AG10803 (cell line): ENCODE data around the gene CAPG.

Experiments used
- DNase-seq: peaks from one replicate; pipeline ENCODE4 v3.0.0; 2010; ENCODE audit warnings: low read depth
- H3K4me3 ChIP-seq: 2 replicates; pipeline ENCODE4 v1.5.1; 2011; ENCODE audit warnings: mild to moderate bottlenecking, low read length, control low read depth
- TF ChIP-seq, protein P1 (sequence below): conservative IDR thresholded peaks from 2 replicates; pipeline ENCODE4 v1.5.1; 2011; ENCODE audit warnings: mild to moderate bottlenecking, low read length, control low read depth, inconsistent platforms

CAPG gene

GRCh38 chr2:85453571-85453970 lies 43.4 kb upstream of the CAPG start:
- DNase-seq: no peak
- TF ChIP-seq, protein P1, sequence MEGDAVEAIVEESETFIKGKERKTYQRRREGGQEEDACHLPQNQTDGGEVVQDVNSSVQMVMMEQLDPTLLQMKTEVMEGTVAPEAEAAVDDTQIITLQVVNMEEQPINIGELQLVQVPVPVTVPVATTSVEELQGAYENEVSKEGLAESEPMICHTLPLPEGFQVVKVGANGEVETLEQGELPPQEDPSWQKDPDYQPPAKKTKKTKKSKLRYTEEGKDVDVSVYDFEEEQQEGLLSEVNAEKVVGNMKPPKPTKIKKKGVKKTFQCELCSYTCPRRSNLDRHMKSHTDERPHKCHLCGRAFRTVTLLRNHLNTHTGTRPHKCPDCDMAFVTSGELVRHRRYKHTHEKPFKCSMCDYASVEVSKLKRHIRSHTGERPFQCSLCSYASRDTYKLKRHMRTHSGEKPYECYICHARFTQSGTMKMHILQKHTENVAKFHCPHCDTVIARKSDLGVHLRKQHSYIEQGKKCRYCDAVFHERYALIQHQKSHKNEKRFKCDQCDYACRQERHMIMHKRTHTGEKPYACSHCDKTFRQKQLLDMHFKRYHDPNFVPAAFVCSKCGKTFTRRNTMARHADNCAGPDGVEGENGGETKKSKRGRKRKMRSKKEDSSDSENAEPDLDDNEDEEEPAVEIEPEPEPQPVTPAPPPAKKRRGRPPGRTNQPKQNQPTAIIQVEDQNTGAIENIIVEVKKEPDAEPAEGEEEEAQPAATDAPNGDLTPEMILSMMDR: no peak

DNA sequence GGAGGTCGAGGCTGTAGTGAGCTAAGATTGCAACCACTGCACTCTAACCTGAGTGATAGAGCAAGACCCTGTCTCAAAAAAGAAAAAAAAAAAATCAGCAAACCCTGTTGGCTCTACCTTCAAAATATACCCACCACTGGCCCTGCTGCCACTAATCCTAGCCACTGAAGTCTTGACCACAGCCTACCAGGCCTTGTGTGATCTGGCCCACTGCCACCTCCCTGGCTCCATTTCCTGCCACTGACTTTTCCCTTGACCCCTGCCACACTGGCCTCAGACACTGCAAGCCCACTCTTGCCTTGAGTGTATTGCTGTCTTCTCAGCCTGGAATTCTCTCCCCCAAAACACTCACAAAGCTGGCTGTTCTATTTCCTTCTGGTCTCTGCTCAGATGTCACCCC lies 42.1 kb upstream of the CAPG start:
- no peak overlapping the region for H3K4me3 ChIP-seq
- no peak for DNase-seq
- TF ChIP-seq, protein P1: no peak

More at GRCh38 chr2:85453571-85453970, 43.4 kb upstream of the CAPG start:
- H3K4me3 ChIP-seq: no peak overlapping the region

DNA sequence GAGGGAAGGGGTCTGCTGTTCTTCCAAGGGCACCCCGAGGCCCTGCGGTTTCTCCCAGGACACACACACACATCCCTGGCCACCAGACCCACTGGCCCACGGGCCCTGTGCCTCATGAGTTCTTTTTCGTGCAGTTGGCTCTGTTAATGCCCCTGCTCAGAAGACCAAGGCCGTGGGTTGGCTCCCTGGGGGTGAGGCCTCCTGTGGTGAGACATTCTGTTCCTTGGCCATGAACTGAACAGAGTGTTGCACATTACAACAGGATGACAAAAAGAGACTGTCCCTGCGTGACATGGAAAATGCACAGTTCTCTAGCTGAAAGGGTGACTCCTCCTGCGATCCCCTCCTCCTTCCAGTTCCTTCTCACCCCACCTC lies 39.0 kb upstream of the CAPG start:
- TF ChIP-seq, protein P1: no peak
- no peak for DNase-seq
- no peak overlapping the region for H3K4me3 ChIP-seq

DNA sequence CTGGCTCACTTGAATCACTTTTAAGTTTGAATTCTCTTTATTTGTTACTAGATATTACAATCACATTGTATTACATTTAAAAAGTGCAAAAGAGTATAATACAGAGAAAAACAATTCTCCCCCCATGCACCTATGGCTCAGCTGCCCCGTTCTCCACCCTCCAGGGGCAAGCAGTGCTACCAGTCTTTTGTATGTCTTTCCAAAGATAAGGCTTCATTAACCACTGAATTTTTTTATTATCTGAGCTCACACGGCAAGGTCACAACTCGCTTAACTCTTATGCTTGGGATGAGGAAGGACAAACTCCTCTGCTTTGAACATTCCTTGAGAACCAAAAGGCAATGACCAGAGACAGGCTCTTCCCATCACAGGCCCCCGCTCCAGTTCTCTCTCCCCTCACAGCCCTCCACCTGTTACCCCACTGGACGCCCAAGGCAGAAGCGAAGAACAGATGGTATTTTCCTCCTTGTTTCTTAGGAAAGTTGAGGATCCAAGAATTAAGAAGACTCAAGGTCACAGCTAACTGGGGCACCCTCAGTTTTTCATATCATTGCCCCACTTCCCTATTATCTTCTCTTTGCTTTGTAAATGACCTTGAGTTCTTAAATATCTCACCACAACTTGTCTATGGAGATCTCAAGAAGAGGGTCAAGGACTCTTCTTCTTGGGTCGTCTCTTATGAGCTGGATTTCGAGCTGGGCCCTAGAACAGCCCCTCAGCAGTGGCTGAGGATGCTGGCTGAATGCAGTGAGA lies 38.5 kb upstream of the CAPG start:
- no peak overlapping the region for H3K4me3 ChIP-seq
- DNase-seq: no peak
- TF ChIP-seq, protein P1: no peak

- TF ChIP-seq, protein P1: no peak
- no peak overlapping the region for H3K4me3 ChIP-seq
- no peak for DNase-seq
Measured at GRCh38 chr2:85447222-85447585, 37.0 kb upstream of the CAPG start.

DNA sequence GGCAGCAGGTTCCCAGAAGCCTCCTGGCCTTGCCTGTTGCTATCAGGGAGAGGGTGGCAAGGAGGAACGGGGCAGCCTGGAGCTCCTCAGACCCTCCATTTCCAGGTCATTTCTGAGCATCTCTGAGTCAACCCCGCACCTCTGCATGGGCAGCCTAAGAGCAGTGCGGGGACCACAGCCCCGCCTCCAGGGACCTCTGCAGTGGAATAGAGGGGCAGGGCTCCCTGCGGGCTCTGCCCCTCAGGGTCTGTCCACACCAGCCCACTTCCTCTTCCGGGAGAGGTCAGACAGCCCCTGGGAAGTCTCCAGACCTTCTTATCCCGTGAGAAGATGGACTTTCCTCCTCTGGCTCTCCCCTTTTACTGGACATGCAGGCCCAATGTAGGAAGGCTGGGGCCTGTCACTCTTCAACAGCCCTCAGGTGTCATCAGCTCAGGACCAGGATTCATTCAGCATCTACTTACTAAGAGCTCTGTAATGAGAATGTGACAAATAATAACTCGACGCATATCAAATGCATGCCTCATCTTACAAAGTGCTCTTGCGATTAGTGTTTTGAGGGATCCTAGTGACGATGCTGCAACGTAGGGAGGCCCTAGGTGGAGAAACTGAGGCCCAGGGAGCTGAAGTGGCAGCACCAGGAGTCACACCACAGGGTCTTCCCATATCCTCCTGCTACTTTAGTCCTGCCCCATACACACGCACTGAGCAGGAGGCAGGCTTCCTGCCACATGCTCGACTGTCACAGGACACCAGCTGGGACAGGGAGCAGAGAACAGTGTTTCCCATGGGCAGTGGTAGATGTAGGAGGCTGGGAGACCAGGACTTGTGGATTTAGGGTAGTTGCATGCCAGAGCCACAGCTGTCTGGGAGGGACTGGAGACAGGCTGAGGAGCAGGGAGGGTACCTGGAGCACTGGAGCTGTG lies 36.4 kb upstream of the CAPG start:
- H3K4me3 ChIP-seq: no peak overlapping the region
- no peak for DNase-seq
- TF ChIP-seq, protein P1: no peak
